Lower leg skin (tissue), 4 donors: ENCODE measurements around the gene SEC14L1. TPM values are rescaled to one million over a fixed set of nuclear protein-coding genes. Genes with fewer than 3 reads are reported as not detected.

ENCODE experiments used
- DNase-seq, 2 donors: peaks; one replicate each; pipeline ENCODE4 v3.0.0-alpha.2; 2019; ENCODE audit warnings: low spot score in 2 of 2
- H3K4me3 ChIP-seq: fragments of 200-600 bp; sonication (generic); 2 replicates; pipeline ENCODE4 v1.5.1; 2017; ENCODE audit warnings: mild to moderate bottlenecking, low read depth; ENCODE audit not compliant: poor library complexity, severe bottlenecking
- CTCF ChIP-seq, 3 donors: fragments of 450-650 bp; IDR thresholded peaks; one replicate each; pipeline ENCODE4 v1.5.1; 2016; ENCODE audit warnings: antibody characterized with exemption in 3 of 3, mild to moderate bottlenecking in 3 of 3, moderate library complexity in 2 of 3
- POLR2A ChIP-seq, 2 donors: fragments of 450-650 bp; IDR thresholded peaks; one replicate each; pipeline ENCODE4 v1.6.1; 2016 to 2017; ENCODE audit warnings: antibody characterized with exemption in 2 of 2, mild to moderate bottlenecking in 1 of 2, moderate library complexity in 1 of 2
- WGBS, 2 donors: methylation state at CpG; one replicate each; pipeline ENCODE4 v1.1.5; 2018; 5-methylcytosine and 5-hydroxymethylcytosine counted together
- intact Hi-C: fragments of 100-400 bp; cut with DNase I; formaldehyde crosslinking; loops from one replicate; pipeline ENCODE4 v1.15.0; 2023; ENCODE audit warnings: low total_unique reads
- total RNA-seq, 4 donors: library from RNA; depleted of rRNA; stranded (reverse); fragments of >200 nt; gene quantifications; one replicate each; pipeline ENCODE4 v1.1.0, GENCODE V29; 2016

SEC14L1 gene
- total RNA-seq, 4 donors from 2014 or later: 19.1 to 59.5 (median 46.3) TPM

DNA sequence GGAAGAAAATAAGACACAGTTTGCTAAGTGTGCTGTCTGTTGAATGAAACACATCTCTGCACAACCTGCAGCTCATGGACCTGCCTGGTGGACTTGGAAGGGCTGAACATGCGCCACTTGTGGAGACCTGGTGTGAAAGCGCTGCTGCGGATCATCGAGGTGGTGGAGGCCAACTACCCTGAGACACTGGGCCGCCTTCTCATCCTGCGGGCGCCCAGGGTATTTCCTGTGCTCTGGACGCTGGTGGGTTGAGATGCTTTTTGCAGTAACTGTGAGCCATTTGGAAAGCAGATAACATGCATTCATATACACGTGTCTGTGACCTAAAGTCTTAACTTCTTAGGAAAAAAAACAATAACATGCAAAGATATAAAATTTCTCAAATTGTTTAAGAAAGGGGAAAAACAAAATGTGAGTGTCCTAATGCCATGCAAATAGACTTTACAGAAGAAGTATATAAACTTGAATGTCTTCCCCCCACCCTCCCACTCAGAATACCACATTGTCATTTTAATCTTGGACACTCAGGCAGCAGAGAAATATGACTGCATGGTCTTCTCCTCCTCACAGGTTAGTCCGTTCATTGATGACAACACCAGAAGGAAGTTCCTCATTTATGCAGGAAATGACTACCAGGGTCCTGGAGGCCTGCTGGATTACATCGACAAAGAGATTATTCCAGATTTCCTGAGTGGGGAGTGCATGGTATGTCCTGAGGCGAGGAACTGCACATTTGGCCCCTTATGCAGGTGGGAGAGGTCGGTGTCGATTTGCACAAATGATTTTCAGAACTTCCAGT, 65.6 kb downstream of the SEC14L1 start:
- TF ChIP-seq CTCF (IDR thresholded peaks at IDR 0.05) (no peak), POLR2A (IDR thresholded peaks at IDR 0.05) (no peak)
- WGBS, 2 donors: 80 to 83% methylated on average over 14 of the region's 14 CpGs
- H3K4me3 ChIP-seq: no peak overlapping the region
- intact Hi-C loops: no loop called here
- no peak for DNase-seq

DNA sequence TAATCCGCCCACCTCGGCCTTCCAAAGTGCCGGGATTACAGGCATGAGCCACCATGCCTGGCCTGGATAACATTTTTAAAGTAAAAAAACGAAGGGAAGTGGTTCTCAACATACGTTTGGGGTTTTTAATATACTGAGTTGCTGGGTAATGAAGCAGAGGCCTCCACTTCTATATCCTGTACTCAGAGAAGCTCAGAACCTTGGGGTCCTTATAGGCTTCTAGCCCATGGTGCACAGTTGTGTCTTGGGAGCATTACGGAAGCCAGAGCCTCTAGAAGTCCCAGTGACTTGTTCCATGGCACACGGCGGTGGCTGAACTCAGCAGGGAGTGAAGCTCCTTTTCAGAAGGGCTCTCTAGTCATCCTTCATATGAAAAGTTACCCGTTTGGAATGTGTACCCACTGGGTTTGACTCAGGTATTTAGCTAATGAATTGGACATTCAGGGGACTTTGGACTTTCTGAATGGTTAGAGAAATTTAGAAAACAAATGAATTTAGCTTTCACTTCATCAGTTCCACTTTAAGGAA, 67.0 kb downstream of the SEC14L1 start:
- intact Hi-C loops: no loop called here
- DNase-seq: no peak
- TF ChIP-seq CTCF (IDR thresholded peaks at IDR 0.05) (no peak), POLR2A (IDR thresholded peaks at IDR 0.05) (no peak)
- H3K4me3 ChIP-seq: no peak overlapping the region
- WGBS, 2 donors: 88 to 90% methylated on average over 9 of the region's 9 CpGs

- TF ChIP-seq CTCF (IDR thresholded peaks at IDR 0.05) (no peak), POLR2A (IDR thresholded peaks at IDR 0.05) (no peak)
- no peak for DNase-seq
- intact Hi-C loops: no loop called here
- H3K4me3 ChIP-seq: no peak overlapping the region
- WGBS, 2 donors: 66 to 72% methylated on average over 16 of the region's 16 CpGs
Measured at GRCh38 chr17:77208217-77208808, 67.5 kb downstream of the SEC14L1 start.

DNA sequence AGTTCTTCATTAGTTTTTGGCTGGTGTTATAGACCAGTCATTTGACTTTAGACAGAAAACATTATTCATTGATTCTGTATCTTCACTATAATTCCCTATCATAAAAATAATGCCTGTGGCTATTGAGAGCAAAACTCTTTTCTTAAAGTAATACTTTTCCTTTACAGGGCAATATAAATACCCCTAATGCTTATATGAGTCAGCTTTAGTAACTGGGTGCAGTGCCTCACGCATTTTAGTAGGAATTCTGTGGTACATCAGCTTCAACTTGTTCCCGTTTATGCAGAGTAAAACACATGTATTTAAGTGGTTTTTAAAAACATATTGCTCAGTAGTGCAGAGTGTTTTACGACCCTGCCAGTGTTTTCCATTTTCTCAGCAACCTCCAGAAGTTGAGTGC, 68.1 kb downstream of the SEC14L1 start:
- no peak overlapping the region for H3K4me3 ChIP-seq
- no peak for DNase-seq
- TF ChIP-seq POLR2A (IDR thresholded peaks at IDR 0.05): no peak
- TF ChIP-seq CTCF (IDR thresholded peaks at IDR 0.05): no peak
- 71 to 77% methylated on average over 3 of the region's 3 CpGs for WGBS, 2 donors
- intact Hi-C loops: no loop called here

DNA sequence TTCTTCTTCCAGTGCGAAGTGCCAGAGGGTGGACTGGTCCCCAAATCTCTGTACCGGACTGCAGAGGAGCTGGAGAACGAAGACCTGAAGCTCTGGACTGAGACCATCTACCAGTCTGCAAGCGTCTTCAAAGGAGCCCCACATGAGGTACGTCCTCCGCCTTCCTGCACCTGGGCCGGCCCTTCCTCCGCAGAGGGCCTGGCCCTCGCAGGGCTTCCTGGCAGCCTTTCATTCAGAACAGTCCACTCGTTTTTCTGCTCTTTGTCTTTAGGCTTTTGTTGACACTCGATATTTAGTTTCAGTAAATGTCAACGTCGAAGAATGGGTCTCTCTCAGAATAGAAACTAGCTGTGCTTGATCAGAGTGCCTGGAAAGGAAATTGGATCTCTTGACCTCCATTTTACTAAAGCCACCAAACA, 68.6 kb downstream of the SEC14L1 start:
- DNase-seq: no peak
- TF ChIP-seq CTCF (IDR thresholded peaks at IDR 0.05) (no peak), POLR2A (IDR thresholded peaks at IDR 0.05) (no peak)
- H3K4me3 ChIP-seq: no peak overlapping the region
- WGBS, 2 donors: 88 to 90% methylated on average over 13 of the region's 13 CpGs
- intact Hi-C loops: no loop called here
